K562 (cell line): ENCODE measurements around the gene RRM2. TPM values are rescaled to one million over a fixed set of nuclear protein-coding genes. Genes with fewer than 3 reads are reported as not detected.

Experiments
- ARNT ChIP-seq, 2 experiments: fragments of 450-650 bp; IDR thresholded peaks; 2 replicates each; pipeline ENCODE4 v1.6.1; 2016; ENCODE audit warnings: mild to moderate bottlenecking in 1 of 2
- ATF7 ChIP-seq: fragments of 450-650 bp; IDR thresholded peaks from 2 replicates; pipeline ENCODE4 v1.7.1; 2014; ENCODE audit warnings: mild to moderate bottlenecking, moderate library complexity
- CBFA2T3 ChIP-seq: fragments of 450-650 bp; IDR thresholded peaks from 2 replicates; pipeline ENCODE4 v1.6.1; 2017
- EGR1 ChIP-seq: fragments of 450-650 bp; conservative IDR thresholded peaks from 2 replicates; pipeline ENCODE4 v1.6.1; 2017; ENCODE audit warnings: mild to moderate bottlenecking
- EP400 ChIP-seq: fragments of 450-650 bp; IDR thresholded peaks from 2 replicates; pipeline ENCODE4 v1.6.1; 2017; ENCODE audit warnings: antibody characterized with exemption, mild to moderate bottlenecking, moderate library complexity
- EWSR1 ChIP-seq: fragments of 450-650 bp; IDR thresholded peaks from 2 replicates; pipeline ENCODE4 v1.6.1; 2018; ENCODE audit warnings: borderline replicate concordance, mild to moderate bottlenecking, low read depth, moderate library complexity; ENCODE audit not compliant: partially characterized antibody
- HNRNPUL1 ChIP-seq: fragments of 200-400 bp; formaldehyde crosslinking; IDR thresholded peaks from 2 replicates; pipeline ENCODE4 v1.6.1; 2017; ENCODE audit warnings: low read length
- KAT7 ChIP-seq: sonication (generic); formaldehyde crosslinking; IDR thresholded peaks from 2 replicates; pipeline ENCODE4 v1.8.0; 2022; ENCODE audit warnings: missing genetic modification reagents, mild to moderate bottlenecking, borderline replicate concordance
- KAT8 ChIP-seq: fragments of 450-650 bp; IDR thresholded peaks from 2 replicates; pipeline ENCODE4 v1.6.1; 2016; ENCODE audit warnings: low read depth, mild to moderate bottlenecking
- PHB ChIP-seq: fragments of 250-450 bp; sonication (Bioruptor Pico); IDR thresholded peaks from 2 replicates; pipeline ENCODE4 v1.5.0; 2021
- POLR2A ChIP-seq: fragments of 450-650 bp; conservative IDR thresholded peaks from 2 replicates; pipeline ENCODE4 v1.6.1; 2016
- POLR2AphosphoS5 ChIP-seq: IDR thresholded peaks from 2 replicates; pipeline ENCODE4 v1.6.1; 2011; ENCODE audit warnings: mild to moderate bottlenecking, low read depth, low read length, moderate library complexity; ENCODE audit not compliant: control insufficient read depth, insufficient read depth
- PPARD ChIP-seq: fragments of 250-450 bp; sonication (Bioruptor Pico); IDR thresholded peaks from 2 replicates; pipeline ENCODE4 v1.8.0; 2022; ENCODE audit warnings: inconsistent platforms, mild to moderate bottlenecking, moderate library complexity
- PYGO2 ChIP-seq: fragments of 450-650 bp; IDR thresholded peaks from 2 replicates; pipeline ENCODE4 v1.6.1; 2016; ENCODE audit warnings: mild to moderate bottlenecking, missing genetic modification characterization, moderate library complexity, missing compliant biosample characterization
- RBFOX2 ChIP-seq: fragments of 200-400 bp; formaldehyde crosslinking; IDR thresholded peaks from 2 replicates; pipeline ENCODE4 v1.6.1; 2017; ENCODE audit warnings: low read depth, mild to moderate bottlenecking, low read length, moderate library complexity
- RCOR1 ChIP-seq, 2 experiments: IDR thresholded peaks; 2 replicates each; pipeline ENCODE4 v1.6.1; 2012; ENCODE audit warnings: low read depth in 2 of 2, low read length in 2 of 2, borderline replicate concordance in 1 of 2, improper control_type of control experiment in 1 of 2
- SIN3A ChIP-seq, 2 experiments: fragments of 150-350 bp in 1 of 2; IDR thresholded peaks; 2 replicates each; pipeline ENCODE4 v1.6.1; 2011 to 2016; ENCODE audit warnings: borderline replicate concordance in 2 of 2, low read depth in 2 of 2, low read length in 2 of 2, mild to moderate bottlenecking in 2 of 2, moderate library complexity in 2 of 2; ENCODE audit not compliant: control insufficient read depth in 1 of 2
- STAG1 ChIP-seq: sonication (generic); formaldehyde crosslinking; IDR thresholded peaks from 2 replicates; pipeline ENCODE4 v1.5.0; 2020; ENCODE audit warnings: missing genetic modification reagents, borderline replicate concordance
- TEAD4 ChIP-seq, 2 experiments: sonication (generic) in 1 of 2; formaldehyde crosslinking in 1 of 2; IDR thresholded peaks; 2 replicates each; pipeline versions ENCODE4 v1.6.1 to v1.8.0; 2012 to 2022; ENCODE audit warnings: borderline replicate concordance in 1 of 2, inconsistent platforms in 1 of 2, low read length in 1 of 2, mild to moderate bottlenecking in 1 of 2, missing genetic modification reagents in 1 of 2
- ZNF311 ChIP-seq: fragments of 250-450 bp; sonication (Bioruptor Pico); IDR thresholded peaks from 2 replicates; pipeline ENCODE4 v1.4.0; 2020; ENCODE audit warnings: mild to moderate bottlenecking, moderate library complexity
- ZSCAN32 ChIP-seq: fragments of 450-650 bp; formaldehyde crosslinking; IDR thresholded peaks from 2 replicates; pipeline ENCODE4 v1.4.0; 2020; ENCODE audit warnings: mild to moderate bottlenecking, moderate library complexity
- polyA plus RNA-seq, 8 experiments: library from polyadenylated mRNA; depleted of rRNA in 4 of 8; stranded (reverse) in 5 of 8; unstranded in 3 of 8; fragments of >200 nt; fragmentation: Nextera tagmentation in 2 of 8; fragmentation: Illumina TruSeq in 1 of 8; extraction: Ambion mirVana in 2 of 8; extraction: Trizol in 1 of 8; gene quantifications; 2 replicates each; pipeline versions ENCODE4 v1.2.1 to v1.2.3, GENCODE V29; 2011 to 2014; ENCODE audit warnings: inconsistent platforms in 1 of 8, missing spikeins in 1 of 8
- total RNA-seq, 7 experiments: library from RNA; depleted of rRNA in 6 of 7; stranded (reverse); fragments of >200 nt in 6 of 7; fragmentation: Illumina TruSeq in 2 of 7; extraction: Trizol in 2 of 7; gene quantifications; 2 replicates each; pipeline versions ENCODE4 v1.2.1 to v1.2.3, GENCODE V29; 2011 to 2021; ENCODE audit warnings: low replicate concordance in 1 of 7
- TF ChIP-seq, protein P1 (sequence below): fragments of 200-800 bp; sonication (Bioruptor generic); IDR thresholded peaks from 2 replicates; pipeline ENCODE4 v1.6.1; 2017; ENCODE audit warnings: missing genetic modification characterization, missing compliant biosample characterization
- TF ChIP-seq, protein P2 (sequence below): fragments of 450-650 bp; IDR thresholded peaks from 2 replicates; pipeline ENCODE4 v1.6.1; 2016; ENCODE audit warnings: borderline replicate concordance
- TF ChIP-seq, protein P3 (sequence below): fragments of 250-450 bp; sonication (Bioruptor Pico); IDR thresholded peaks from 2 replicates; pipeline ENCODE4 v1.4.0; 2020; ENCODE audit warnings: mild to moderate bottlenecking

The RRM2 gene
- total and polyA plus RNA-seq, 9 of the 15 experiments (the other 6 are each of a cell fraction or from before 2014, with no cell fraction given), result 50.1 to 244 (median 128) TPM

DNA sequence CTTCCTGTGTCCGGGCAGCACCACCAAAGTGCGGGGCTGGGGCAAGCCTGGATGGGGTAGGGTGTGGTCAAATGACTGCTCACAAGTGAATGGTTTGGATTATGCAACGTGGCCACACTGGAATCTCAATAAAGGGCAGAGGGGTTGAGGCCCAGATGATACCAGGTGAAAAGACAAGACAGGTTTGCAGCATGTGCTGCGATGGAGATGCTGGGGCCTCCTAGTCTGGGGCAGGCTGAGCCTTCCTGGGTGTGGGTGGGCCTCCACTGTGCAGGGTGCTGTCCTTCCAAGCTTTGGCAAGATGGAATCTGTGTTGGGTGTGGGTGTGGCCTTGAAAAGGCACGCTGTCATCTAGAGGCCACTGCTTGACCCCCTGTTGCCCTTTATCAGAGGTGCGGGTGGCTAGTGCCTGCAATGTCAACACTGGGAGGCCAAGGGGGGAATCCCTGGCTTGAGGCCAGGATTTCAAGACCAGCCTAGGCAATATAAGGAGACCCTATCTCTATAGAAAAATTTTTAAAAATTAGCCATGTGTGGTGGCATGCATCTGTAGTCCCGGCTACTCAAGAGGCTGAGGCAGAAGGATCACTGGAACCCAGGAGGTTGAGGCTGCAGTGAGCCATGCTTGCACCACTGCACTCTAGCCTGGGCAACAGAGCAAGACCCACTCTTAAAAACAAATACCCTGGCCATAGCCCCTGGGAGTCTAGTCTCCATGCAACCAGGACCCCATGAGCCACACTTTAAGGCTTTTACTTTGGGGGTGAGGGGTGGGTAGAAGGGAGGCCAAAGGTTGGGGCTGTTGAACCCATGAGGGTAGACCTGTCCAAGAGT lies 13.8 kb downstream of the RRM2 start (continued):
- TF ChIP-seq POLR2A (peak; percentile 53), HNRNPUL1 (no peak), EP400 (no peak), EGR1 (0 out of 2 replicates have a peak, but pooled peaks have one; percentile 14), PYGO2 (tag) (no peak), SIN3A (IDR thresholded peaks at IDR 0.05; ENCODE audit: borderline replicate concordance in 2 of 2, control insufficient read depth in 1 of 2, low read depth in 2 of 2, low read length in 2 of 2) (no peak; a peak in 1 of 4 replicates), PHB (CRISPR knock-in tag) (no peak), ARNT (IDR thresholded peaks at IDR 0.05) (no peak), KAT8 (no peak), ZNF311 (CRISPR knock-in tag) (no peak), ZSCAN32 (no peak), STAG1 (no peak), RCOR1 (IDR thresholded peaks at IDR 0.05; ENCODE audit: borderline replicate concordance in 1 of 2, low read depth in 2 of 2, low read length in 2 of 2) (peak in 1 of 2 experiments; percentile 75; a peak in 1 of 4 replicates), ATF7 (no peak), CBFA2T3 (0 out of 2 replicates have a peak, but pooled peaks have one; percentile 19), RBFOX2 (peak; percentile 48; the same call in 1 of the 2 replicates), PPARD (CRISPR knock-in tag) (no peak), KAT7 (CRISPR knock-in tag) (no peak), POLR2AphosphoS5 (peak; percentile 51), TEAD4 (IDR thresholded peaks at IDR 0.05; ENCODE audit: low read length) (peak; percentile 17; the same call in 1 of the 2 replicates), TEAD4 (CRISPR knock-in tag; IDR thresholded peaks at IDR 0.05; ENCODE audit: borderline replicate concordance) (no peak), EWSR1 (no peak)
- TF ChIP-seq, protein P1, sequence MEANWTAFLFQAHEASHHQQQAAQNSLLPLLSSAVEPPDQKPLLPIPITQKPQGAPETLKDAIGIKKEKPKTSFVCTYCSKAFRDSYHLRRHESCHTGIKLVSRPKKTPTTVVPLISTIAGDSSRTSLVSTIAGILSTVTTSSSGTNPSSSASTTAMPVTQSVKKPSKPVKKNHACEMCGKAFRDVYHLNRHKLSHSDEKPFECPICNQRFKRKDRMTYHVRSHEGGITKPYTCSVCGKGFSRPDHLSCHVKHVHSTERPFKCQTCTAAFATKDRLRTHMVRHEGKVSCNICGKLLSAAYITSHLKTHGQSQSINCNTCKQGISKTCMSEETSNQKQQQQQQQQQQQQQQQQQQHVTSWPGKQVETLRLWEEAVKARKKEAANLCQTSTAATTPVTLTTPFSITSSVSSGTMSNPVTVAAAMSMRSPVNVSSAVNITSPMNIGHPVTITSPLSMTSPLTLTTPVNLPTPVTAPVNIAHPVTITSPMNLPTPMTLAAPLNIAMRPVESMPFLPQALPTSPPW (CRISPR knock-in tag), result peak; percentile 26; the same call in 1 of the 2 replicates
- TF ChIP-seq, protein P2, sequence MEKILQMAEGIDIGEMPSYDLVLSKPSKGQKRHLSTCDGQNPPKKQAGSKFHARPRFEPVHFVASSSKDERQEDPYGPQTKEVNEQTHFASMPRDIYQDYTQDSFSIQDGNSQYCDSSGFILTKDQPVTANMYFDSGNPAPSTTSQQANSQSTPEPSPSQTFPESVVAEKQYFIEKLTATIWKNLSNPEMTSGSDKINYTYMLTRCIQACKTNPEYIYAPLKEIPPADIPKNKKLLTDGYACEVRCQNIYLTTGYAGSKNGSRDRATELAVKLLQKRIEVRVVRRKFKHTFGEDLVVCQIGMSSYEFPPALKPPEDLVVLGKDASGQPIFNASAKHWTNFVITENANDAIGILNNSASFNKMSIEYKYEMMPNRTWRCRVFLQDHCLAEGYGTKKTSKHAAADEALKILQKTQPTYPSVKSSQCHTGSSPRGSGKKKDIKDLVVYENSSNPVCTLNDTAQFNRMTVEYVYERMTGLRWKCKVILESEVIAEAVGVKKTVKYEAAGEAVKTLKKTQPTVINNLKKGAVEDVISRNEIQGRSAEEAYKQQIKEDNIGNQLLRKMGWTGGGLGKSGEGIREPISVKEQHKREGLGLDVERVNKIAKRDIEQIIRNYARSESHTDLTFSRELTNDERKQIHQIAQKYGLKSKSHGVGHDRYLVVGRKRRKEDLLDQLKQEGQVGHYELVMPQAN, result no peak
- TF ChIP-seq, protein P3, sequence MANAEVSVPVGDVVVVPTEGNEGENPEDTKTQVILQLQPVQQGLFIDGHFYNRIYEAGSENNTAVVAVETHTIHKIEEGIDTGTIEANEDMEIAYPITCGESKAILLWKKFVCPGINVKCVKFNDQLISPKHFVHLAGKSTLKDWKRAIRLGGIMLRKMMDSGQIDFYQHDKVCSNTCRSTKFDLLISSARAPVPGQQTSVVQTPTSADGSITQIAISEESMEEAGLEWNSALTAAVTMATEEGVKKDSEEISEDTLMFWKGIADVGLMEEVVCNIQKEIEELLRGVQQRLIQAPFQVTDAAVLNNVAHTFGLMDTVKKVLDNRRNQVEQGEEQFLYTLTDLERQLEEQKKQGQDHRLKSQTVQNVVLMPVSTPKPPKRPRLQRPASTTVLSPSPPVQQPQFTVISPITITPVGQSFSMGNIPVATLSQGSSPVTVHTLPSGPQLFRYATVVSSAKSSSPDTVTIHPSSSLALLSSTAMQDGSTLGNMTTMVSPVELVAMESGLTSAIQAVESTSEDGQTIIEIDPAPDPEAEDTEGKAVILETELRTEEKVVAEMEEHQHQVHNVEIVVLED (CRISPR knock-in tag), result no peak
